GM19395 (cell line): Measurements from ENCODE around the gene CADPS2.
A peak's percentile ranks its signal among the peaks of the same experiment; 100 is the strongest.
"Not testable (repeated sequence)": the region's sequence is repeated elsewhere in the genome, so short reads cannot be mapped to it uniquely, and the experiment has no call there.

Experiments used
- ATAC-seq: cut with Tn5 transposase; IDR thresholded peaks from one replicate; pipeline ENCODE4 v1.9.1; 2021; ENCODE audit warnings: mild to moderate bottlenecking, moderate library complexity; ENCODE audit not compliant: unreplicated experiment

The CADPS2 gene

GRCh38 chr7:122850528-122850927 is 35.7 kb downstream of the CADPS2 start:
- ATAC-seq, result no peak

GRCh38 chr7:122849957-122850328 is 36.3 kb downstream of the CADPS2 start:
- ATAC-seq, result no peak

GRCh38 chr7:122849322-122849956 is 36.8 kb downstream of the CADPS2 start:
- ATAC-seq, result no peak

GRCh38 chr7:122847871-122848473 is 38.3 kb downstream of the CADPS2 start:
- no peak for ATAC-seq

- no peak for ATAC-seq
Observed at GRCh38 chr7:122846591-122846990, 39.7 kb downstream of the CADPS2 start.

- ATAC-seq, result no peak
Observed at GRCh38 chr7:122845286-122845685, 41.0 kb downstream of the CADPS2 start.

- no peak for ATAC-seq
Observed at GRCh38 chr7:122844191-122844988, 41.9 kb downstream of the CADPS2 start.

- no peak for ATAC-seq
Observed at GRCh38 chr7:122842971-122843370, 43.3 kb downstream of the CADPS2 start.

GRCh38 chr7:122836286-122836685 is 50.0 kb downstream of the CADPS2 start:
- ATAC-seq, result not testable (repeated sequence)

- not testable (repeated sequence) for ATAC-seq
Observed at GRCh38 chr7:122834571-122834942, 51.7 kb downstream of the CADPS2 start.

- no peak for ATAC-seq
Observed at GRCh38 chr7:122833888-122834570, 52.2 kb downstream of the CADPS2 start.

- ATAC-seq, result no peak
Observed at GRCh38 chr7:122831436-122831835, 54.8 kb downstream of the CADPS2 start.

GRCh38 chr7:122829962-122830361 is 56.3 kb downstream of the CADPS2 start:
- ATAC-seq, result no peak

- no peak for ATAC-seq
Observed at GRCh38 chr7:122827763-122828162, 58.5 kb downstream of the CADPS2 start.

- ATAC-seq, result no peak
Observed at GRCh38 chr7:122813845-122814244, 72.4 kb downstream of the CADPS2 start.

GRCh38 chr7:122803851-122804250 is 82.4 kb downstream of the CADPS2 start:
- ATAC-seq, result no peak

- peak; percentile 52 for ATAC-seq
Observed at GRCh38 chr7:122803323-122803722, 82.9 kb downstream of the CADPS2 start.

- ATAC-seq, result peak; percentile 61
Observed at GRCh38 chr7:122802301-122802751, 83.9 kb downstream of the CADPS2 start.

GRCh38 chr7:122791959-122792545 is 94.2 kb downstream of the CADPS2 start:
- no peak for ATAC-seq

GRCh38 chr7:122790591-122790990 is 95.7 kb downstream of the CADPS2 start:
- ATAC-seq, result no peak

- ATAC-seq, result no peak
Observed at GRCh38 chr7:122790132-122790531, 96.1 kb downstream of the CADPS2 start.
